Endothelial cell of umbilical vein (primary cell): ENCODE measurements around the gene TTLL10. TPM values are rescaled to one million over a fixed set of nuclear protein-coding genes. Genes with fewer than 3 reads are reported as not detected.

Source experiments
- BruUV-seq: library from RNA; stranded (reverse); fragments of 400-500 nt; replicated peaks from 2 replicates; lab custom pipeline; 2021; lab: Mats Ljungman, UMichigan
- CTCF ChIA-PET: fragments of 300-600, 350-600 bp; sonication (Branson Sonifier 250); formaldehyde crosslinking; loops from one replicate; lab custom pipeline; 2021; ENCODE audit warnings: antibody characterized with exemption, inconsistent platforms; lab: Charles Lee
- POLR2A ChIA-PET: fragments of 300-600, 350-600 bp; sonication (Branson Sonifier 250); formaldehyde crosslinking; loops from one replicate; lab custom pipeline; 2021; ENCODE audit warnings: antibody characterized with exemption, inconsistent platforms; lab: Charles Lee
- DNase-seq: peaks from one replicate; pipeline ENCODE4 v3.0.0-alpha.2; 2011; ENCODE audit warnings: low read depth, low spot score
- FAIRE-seq: peaks from 2 replicates; lab custom pipeline; 2011; peaks lifted over from hg19 to GRCh38; lab: Jason Lieb, UNC
- H2AFZ ChIP-seq: 2 replicates; pipeline ENCODE4 v1.6.0; 2012; ENCODE audit warnings: low read depth, low read length, control low read depth, inconsistent platforms
- H3K27ac ChIP-seq: 2 replicates; pipeline ENCODE4 v1.5.1; 2011; ENCODE audit warnings: low read depth, mild to moderate bottlenecking, control low read depth, low read length, moderate library complexity; ENCODE audit not compliant: insufficient read depth
- H3K27me3 ChIP-seq, 2 experiments: 2 replicates each; pipeline versions ENCODE4 v1.6.0 to v1.6.1; 2011; ENCODE audit warnings: low read length in 2 of 2, mixed read lengths in 1 of 2; ENCODE audit not compliant: control insufficient read depth in 2 of 2, insufficient read depth in 2 of 2
- H3K36me3 ChIP-seq, 2 experiments: 2 replicates in 1 of 2; 3 replicates in 1 of 2; pipeline ENCODE4 v1.5.1; 2011; ENCODE audit warnings: low read length in 2 of 2, mild to moderate bottlenecking in 1 of 2, moderate library complexity in 1 of 2; ENCODE audit not compliant: control insufficient read depth in 2 of 2, insufficient read depth in 2 of 2; ENCODE audit errors: extremely low read depth in 1 of 2
- H3K4me1 ChIP-seq: 3 replicates; pipeline ENCODE4 v1.5.1; 2011; ENCODE audit warnings: mild to moderate bottlenecking, low read length; ENCODE audit not compliant: control insufficient read depth, insufficient read depth; ENCODE audit errors: extremely low read depth
- H3K4me2 ChIP-seq: 2 replicates; pipeline ENCODE4 v1.6.1; 2011; ENCODE audit warnings: low read length, control low read depth, mixed read lengths; ENCODE audit not compliant: insufficient read depth
- H3K4me3 ChIP-seq, 3 experiments: fragments of 200-600 bp in 1 of 3; sonication (generic), shearing (Covaris generic) in 1 of 3; replicated peaks in 1 of 3; 2 replicates each; pipeline ENCODE4 v1.5.1; 2011 to 2016; ENCODE audit warnings: control low read depth in 3 of 3, low read length in 3 of 3, mild to moderate bottlenecking in 2 of 3, inconsistent platforms in 1 of 3, low read depth in 1 of 3, moderate library complexity in 1 of 3; ENCODE audit not compliant: insufficient read depth in 1 of 3
- H3K79me2 ChIP-seq: 2 replicates; pipeline ENCODE4 v1.6.0; 2012; ENCODE audit warnings: low read length, inconsistent platforms; ENCODE audit not compliant: control insufficient read depth, insufficient read depth
- H3K9ac ChIP-seq: replicated peaks from 2 replicates; pipeline ENCODE3; 2011; ENCODE audit warnings: low read length, control low read depth; ENCODE audit not compliant: insufficient read depth; ENCODE audit errors: extremely low read depth
- H3K9me1 ChIP-seq: replicated peaks from 3 replicates; pipeline ENCODE4 v1.6.0; 2011; ENCODE audit warnings: mild to moderate bottlenecking, low read length; ENCODE audit not compliant: control insufficient read depth, insufficient read depth; ENCODE audit errors: extremely low read depth
- H3K9me3 ChIP-seq: replicated peaks from 2 replicates; pipeline ENCODE4 v1.5.1; 2012; ENCODE audit warnings: low read length, inconsistent platforms; ENCODE audit not compliant: control insufficient read depth, insufficient read depth
- H4K20me1 ChIP-seq: replicated peaks from 2 replicates; pipeline ENCODE3; 2011; ENCODE audit warnings: mild to moderate bottlenecking, low read length; ENCODE audit not compliant: control insufficient read depth, insufficient read depth; ENCODE audit errors: extremely low read depth
- CTCF ChIP-seq, 2 donors: IDR thresholded peaks; 1 replicate in 1 of 2; 2 replicates in 1 of 2; pipeline ENCODE4 v1.5.1; 2011; ENCODE audit warnings: low read length in 2 of 2, mild to moderate bottlenecking in 2 of 2, moderate library complexity in 2 of 2, control low read depth in 1 of 2, inconsistent platforms in 1 of 2, low read depth in 1 of 2; ENCODE audit not compliant: insufficient read depth in 1 of 2; ENCODE audit errors: extremely low read depth in 1 of 2
- EZH2 ChIP-seq: IDR thresholded peaks from 2 replicates; pipeline ENCODE4 v1.6.1; 2012; ENCODE audit warnings: borderline replicate concordance, low read depth, mild to moderate bottlenecking, moderate library complexity, low read length, inconsistent platforms; ENCODE audit not compliant: severe bottlenecking
- FOS ChIP-seq: IDR thresholded peaks from 2 replicates; pipeline ENCODE4 v1.6.1; 2011; ENCODE audit warnings: mild to moderate bottlenecking, low read length, moderate library complexity, borderline replicate concordance; ENCODE audit not compliant: insufficient read depth
- GATA2 ChIP-seq: IDR thresholded peaks from 2 replicates; pipeline ENCODE4 v1.7.0; 2011; ENCODE audit warnings: low read depth, mild to moderate bottlenecking, moderate library complexity, mixed read lengths, low read length; ENCODE audit not compliant: insufficient read length, insufficient read depth
- JUN ChIP-seq: IDR thresholded peaks from 2 replicates; pipeline ENCODE4 v1.6.1; 2011; ENCODE audit warnings: borderline replicate concordance, low read depth; ENCODE audit not compliant: insufficient read length, insufficient read depth
- MAX ChIP-seq: IDR thresholded peaks from 2 replicates; pipeline ENCODE4 v1.6.1; 2011; ENCODE audit not compliant: insufficient read depth, insufficient read length
- MYC ChIP-seq: IDR thresholded peaks from one replicate; pipeline ENCODE4 v1.6.1; 2011; ENCODE audit warnings: mild to moderate bottlenecking, low read depth, low read length
- POLR2A ChIP-seq: IDR thresholded peaks from 2 replicates; pipeline ENCODE4 v1.6.1; 2012; ENCODE audit warnings: low read depth, mild to moderate bottlenecking, control low read depth, low read length
- POLR2AphosphoS5 ChIP-seq: IDR thresholded peaks from 2 replicates; pipeline ENCODE4 v1.6.1; 2012; ENCODE audit warnings: low read depth, mild to moderate bottlenecking, control low read depth, low read length, moderate library complexity; ENCODE audit not compliant: insufficient read depth
- dilution Hi-C: fragments of 300-500 bp; cut with MboI; formaldehyde crosslinking; loops from one replicate; pipeline ENCODE4 v1.15.0; 2019; ENCODE audit warnings: low sequenced_read_pairs; ENCODE audit not compliant: extremely low pct_ligation_motif_present
- intact Hi-C: fragments of 100-400 bp; cut with micrococcal nuclease; formaldehyde crosslinking; loops from one replicate; pipeline ENCODE4 v1.10.0; 2022
- polyA plus RNA-seq, 4 experiments: library from polyadenylated mRNA; depleted of rRNA in 3 of 4; stranded (reverse) in 3 of 4; unstranded in 1 of 4; fragments of >200 nt; gene quantifications; 2 replicates each; pipeline versions ENCODE4 v1.2.1 to v1.2.3, GENCODE V29; 2011 to 2012; ENCODE audit warnings: missing spikeins in 1 of 4
- total RNA-seq: library from RNA; stranded (reverse); gene quantifications from 2 replicates; pipeline ENCODE4 v1.2.3, GENCODE V29; 2021

Gene TTLL10
- total and polyA plus RNA-seq, 2 donors (not counting 3 experiments of a cell fraction or from before 2014, with no cell fraction given) = not detected

DNA sequence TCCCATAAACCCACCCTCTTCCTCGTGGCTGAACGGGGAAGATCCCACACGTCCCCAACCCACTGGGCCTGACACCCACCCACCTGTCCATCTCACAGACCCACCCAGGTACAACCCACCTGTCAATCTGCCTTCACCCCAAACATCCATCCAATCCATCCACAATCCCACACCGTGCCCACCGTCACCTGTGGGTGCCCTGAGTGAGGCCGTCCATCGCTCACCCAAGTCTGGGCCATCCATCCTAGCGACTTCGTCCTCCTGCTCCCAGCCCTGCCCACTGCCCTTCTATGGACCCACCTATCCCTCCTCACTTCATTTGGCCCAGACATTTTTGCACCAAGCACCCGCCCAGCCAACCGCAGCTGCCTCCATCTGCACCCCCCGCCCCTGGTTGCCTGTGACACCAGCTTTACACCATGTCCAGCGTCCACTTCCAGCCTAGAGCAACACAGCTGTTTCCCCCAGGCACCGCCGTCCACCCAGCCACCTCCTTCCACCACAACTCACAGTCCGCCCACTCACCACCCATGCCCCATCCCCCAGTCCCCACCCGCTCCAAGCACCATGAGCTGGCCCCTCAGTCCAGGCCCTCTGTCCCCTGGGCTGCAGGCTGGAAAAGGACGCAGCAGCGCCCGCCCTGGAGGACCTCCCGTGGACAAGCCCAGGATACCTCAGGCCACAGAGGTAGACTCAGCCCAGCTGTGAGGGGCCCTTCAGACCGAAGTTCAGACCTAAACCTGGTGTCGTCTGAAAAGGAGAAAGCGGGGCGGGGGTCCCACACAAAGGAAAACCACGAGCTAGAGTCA lies 7.7 kb downstream of the TTLL10 start:
- Histone ChIP-seq H3K27me3 (no peaks in the 10 kb centered on the region), H4K20me1 (no peaks in the 10 kb centered on the region), H2AFZ (no peak overlapping the region), H3K36me3 (no peaks in the 10 kb centered on the region), H3K4me2 (no peak overlapping the region), H3K9ac (no peak overlapping the region), H3K4me3 (no peak overlapping the region), H3K79me2 (no peaks in the 10 kb centered on the region), H3K9me1 (no peaks in the 10 kb centered on the region), H3K27ac (no peak overlapping the region), H3K4me1 (no peaks in the 10 kb centered on the region), H3K9me3 (no peaks in the 10 kb centered on the region)
- FAIRE-seq (no peak), DNase-seq (no peak)
- intact Hi-C loops = no loop called here
- TF ChIP-seq POLR2A (no peak), CTCF (IDR thresholded peaks at IDR 0.05; ENCODE audit: extremely low read depth in 1 of 2, insufficient read depth in 1 of 2, low read depth in 1 of 2, low read length in 2 of 2) (no peak)
- CTCF ChIA-PET = interaction anchor here (2.1 kb wide), 1 partner anchor 59 kb away, joined by 7 read pairs; no protein-coding TSS in a partner anchor
- dilution Hi-C loops = no loop called here
- POLR2A ChIA-PET = no interaction called here
- no TSS peak for BruUV-seq

GRCh38 chr1:1181938-1182410 lies 8.3 kb downstream of the TTLL10 start:
- no peaks in the 10 kb centered on the region for H3K9me1 ChIP-seq
- dilution Hi-C loops (no loop called here), intact Hi-C loops (no loop called here)
- no peaks in the 10 kb centered on the region for H3K27me3 ChIP-seq
- ChIA-PET CTCF (interaction anchor here (2.1 kb wide), 1 partner anchor 60 kb away, joined by 7 read pairs; no protein-coding TSS in a partner anchor), POLR2A (no interaction called here)
- no peak for TF ChIP-seq EZH2
- no peak for TF ChIP-seq CTCF (IDR thresholded peaks at IDR 0.05; ENCODE audit: extremely low read depth in 1 of 2, insufficient read depth in 1 of 2, low read depth in 1 of 2, low read length in 2 of 2)
- TF ChIP-seq GATA2 = no peak
- TF ChIP-seq POLR2AphosphoS5 = no peak
- TF ChIP-seq FOS = no peak
- TF ChIP-seq MAX = no peak
- no peak for TF ChIP-seq JUN
- TF ChIP-seq POLR2A = no peak
- TF ChIP-seq MYC = no peak
- no peak overlapping the region for H3K4me3 ChIP-seq
- H2AFZ ChIP-seq = no peak overlapping the region
- no peaks in the 10 kb centered on the region for H3K9me3 ChIP-seq
- no peaks in the 10 kb centered on the region for H3K79me2 ChIP-seq
- no peak overlapping the region for H3K27ac ChIP-seq
- H3K4me2 ChIP-seq = no peak overlapping the region
- BruUV-seq = no TSS peak
- no peaks in the 10 kb centered on the region for H3K36me3 ChIP-seq
- H3K9ac ChIP-seq = no peak overlapping the region
- DNase-seq = no peak
- H4K20me1 ChIP-seq = no peaks in the 10 kb centered on the region
- H3K4me1 ChIP-seq = no peaks in the 10 kb centered on the region
- no peak for FAIRE-seq
